ENCODE measurements around the gene CLIC5.

The CLIC5 gene

DNA sequence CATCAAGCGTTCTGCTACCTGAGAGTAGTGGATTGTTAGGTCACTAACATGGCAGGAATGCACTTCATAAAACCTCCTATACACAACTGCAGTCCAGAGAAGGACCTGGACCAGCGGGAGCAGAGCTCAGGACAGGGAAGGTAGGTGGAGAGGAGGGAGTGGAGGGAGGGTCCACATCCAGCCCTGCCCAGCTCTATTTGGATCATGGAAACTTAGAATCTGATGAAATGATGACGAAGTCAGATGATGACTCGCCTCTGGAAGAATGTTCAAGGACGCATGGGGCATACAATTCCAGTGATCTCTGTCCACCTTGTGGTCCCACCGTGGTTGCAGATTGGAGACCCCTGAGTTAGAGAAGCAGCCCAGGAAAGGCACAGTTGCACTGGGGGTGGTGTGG is 68.8 kb downstream of the CLIC5 start:
- Histone ChIP-seq H3K4me1 (ENCODE audit: control insufficient read depth, low read depth, low read length) (no peaks in the 10 kb centered on the region), H3K18ac (ENCODE audit: low read length) (no peak overlapping the region), H3K4me3 (ENCODE audit: low read length) (no peak overlapping the region), H4K5ac (ENCODE audit: low read length) (no peak overlapping the region), H3K36me3 (ENCODE audit: control insufficient read depth, insufficient read depth, low read length) (no peaks in the 10 kb centered on the region), H3K27ac (ENCODE audit: low read depth, low read length) (no peak overlapping the region), H3K4ac (ENCODE audit: low read depth, low read length) (no peak overlapping the region), H3K79me1 (ENCODE audit: low read length) (no peaks in the 10 kb centered on the region), H3K56ac (ENCODE audit: low read length) (no peak overlapping the region), H3K9ac (ENCODE audit: low read length) (no peak overlapping the region), H2BK5ac (ENCODE audit: low read length) (no peak overlapping the region), H3K4me2 (ENCODE audit: low read length) (no peak overlapping the region), H2AK5ac (ENCODE audit: low read length) (no peak overlapping the region), H3K23ac (ENCODE audit: low read length) (no peak overlapping the region), H3K27me3 (ENCODE audit: insufficient read depth, low read length, poor library complexity) (no peaks in the 10 kb centered on the region), H4K8ac (ENCODE audit: low read depth, low read length) (no peak overlapping the region), H2BK120ac (ENCODE audit: low read depth, low read length) (no peak overlapping the region), H2BK15ac (replicated peaks; ENCODE audit: low read depth) (no peak overlapping the region), H3K79me2 (ENCODE audit: control insufficient read depth, insufficient read depth, low read length) (no peaks in the 10 kb centered on the region)
- WGBS (ENCODE audit: extremely low coverage, insufficient coverage, low lambda C conversion rate), result no CpG with 5 or more reads among the region's 6 CpGs
- DNase-seq, result no peak

DNA sequence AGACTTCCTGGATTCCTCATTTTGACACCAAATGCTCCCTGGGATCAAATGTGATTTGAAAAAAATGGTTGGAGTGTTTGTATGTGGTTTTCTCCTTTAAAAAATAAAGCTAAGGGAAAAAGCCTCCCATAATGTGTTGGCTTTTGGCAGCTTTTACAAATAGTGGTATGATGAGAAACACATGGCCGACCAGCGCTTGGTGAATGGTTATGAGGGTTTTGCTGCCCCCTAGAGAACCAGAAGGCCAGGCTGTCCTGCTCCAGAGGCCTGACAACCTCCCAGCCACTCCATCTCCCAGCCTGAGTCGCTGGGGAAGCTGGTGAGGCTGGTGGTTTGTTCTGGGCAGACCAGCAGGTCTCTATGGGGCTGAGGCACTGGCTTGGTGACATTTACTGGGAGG is 69.3 kb downstream of the CLIC5 start:
- Histone ChIP-seq H2AK5ac (ENCODE audit: low read length) (no peak overlapping the region), H3K36me3 (ENCODE audit: control insufficient read depth, insufficient read depth, low read length) (no peaks in the 10 kb centered on the region), H3K79me1 (ENCODE audit: low read length) (no peaks in the 10 kb centered on the region), H3K27ac (ENCODE audit: low read depth, low read length) (no peak overlapping the region), H2BK120ac (ENCODE audit: low read depth, low read length) (no peak overlapping the region), H4K8ac (ENCODE audit: low read depth, low read length) (no peak overlapping the region), H3K56ac (ENCODE audit: low read length) (no peak overlapping the region), H3K4ac (ENCODE audit: low read depth, low read length) (no peak overlapping the region), H3K27me3 (ENCODE audit: insufficient read depth, low read length, poor library complexity) (no peaks in the 10 kb centered on the region), H3K4me2 (ENCODE audit: low read length) (no peak overlapping the region), H3K23ac (ENCODE audit: low read length) (no peak overlapping the region), H2BK15ac (replicated peaks; ENCODE audit: low read depth) (no peak overlapping the region), H4K5ac (ENCODE audit: low read length) (no peak overlapping the region), H3K79me2 (ENCODE audit: control insufficient read depth, insufficient read depth, low read length) (no peaks in the 10 kb centered on the region), H3K9ac (ENCODE audit: low read length) (no peak overlapping the region), H3K4me1 (ENCODE audit: control insufficient read depth, low read depth, low read length) (no peaks in the 10 kb centered on the region), H3K4me3 (ENCODE audit: low read length) (no peak overlapping the region), H3K18ac (ENCODE audit: low read length) (no peak overlapping the region), H2BK5ac (ENCODE audit: low read length) (no peak overlapping the region)
- peak; percentile 65 for DNase-seq
- no CpG with 5 or more reads among the region's 3 CpGs for WGBS (ENCODE audit: extremely low coverage, insufficient coverage, low lambda C conversion rate)

GRCh38 chr6:45942953-45943352 is 72.7 kb downstream of the CLIC5 start:
- no peak overlapping the region for H2BK5ac ChIP-seq (ENCODE audit: low read length)
- no CpG with 5 or more reads among the region's 3 CpGs for WGBS (ENCODE audit: extremely low coverage, insufficient coverage, low lambda C conversion rate)
- no peak overlapping the region for H3K9ac ChIP-seq (ENCODE audit: low read length)

DNA sequence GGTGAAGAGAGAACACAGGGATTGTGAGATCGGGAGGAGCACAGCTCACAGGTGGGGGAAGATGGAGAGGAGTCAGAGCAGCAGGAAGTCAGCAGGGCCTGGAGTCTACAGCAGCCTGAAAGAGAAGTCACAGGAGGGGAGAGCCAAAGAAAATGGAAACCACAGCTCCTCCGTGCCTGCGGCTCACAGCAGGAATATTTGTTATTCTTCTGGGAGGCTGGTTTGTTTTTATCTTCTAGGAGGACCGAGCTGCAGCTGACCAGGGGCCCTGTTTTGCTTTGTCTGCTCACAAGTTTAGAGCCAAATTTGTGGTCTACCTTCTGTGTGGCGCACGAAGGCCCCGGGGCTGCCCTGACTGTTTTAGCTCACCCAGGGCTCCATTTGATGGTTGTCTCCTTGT is 81.8 kb downstream of the CLIC5 start:
- Histone ChIP-seq H4K5ac (ENCODE audit: low read length) (no peak overlapping the region), H3K4me2 (ENCODE audit: low read length) (no peak overlapping the region), H2AK5ac (ENCODE audit: low read length) (no peak overlapping the region), H3K9ac (ENCODE audit: low read length) (no peak overlapping the region), H3K27ac (ENCODE audit: low read depth, low read length) (no peak overlapping the region), H3K4ac (ENCODE audit: low read depth, low read length) (no peak overlapping the region), H3K56ac (ENCODE audit: low read length) (no peak overlapping the region), H3K79me2 (ENCODE audit: control insufficient read depth, insufficient read depth, low read length) (no peaks in the 10 kb centered on the region), H2BK5ac (ENCODE audit: low read length) (no peak overlapping the region), H2BK120ac (ENCODE audit: low read depth, low read length) (no peak overlapping the region), H3K36me3 (ENCODE audit: control insufficient read depth, insufficient read depth, low read length) (no peaks in the 10 kb centered on the region), H4K8ac (ENCODE audit: low read depth, low read length) (no peak overlapping the region), H3K4me3 (ENCODE audit: low read length) (no peak overlapping the region), H3K27me3 (ENCODE audit: insufficient read depth, low read length, poor library complexity) (no peaks in the 10 kb centered on the region), H2BK15ac (replicated peaks; ENCODE audit: low read depth) (no peak overlapping the region), H3K4me1 (ENCODE audit: control insufficient read depth, low read depth, low read length) (no peaks in the 10 kb centered on the region), H3K18ac (ENCODE audit: low read length) (no peak overlapping the region), H3K79me1 (ENCODE audit: low read length) (no peaks in the 10 kb centered on the region), H3K23ac (ENCODE audit: low read length) (no peak overlapping the region)
- WGBS (ENCODE audit: extremely low coverage, insufficient coverage, low lambda C conversion rate), result no CpG with 5 or more reads among the region's 7 CpGs
- DNase-seq, result no peak

More at GRCh38 chr6:45942953-45943352, 72.7 kb downstream of the CLIC5 start:
- no peak overlapping the region for H4K8ac ChIP-seq (ENCODE audit: low read depth, low read length)
- no peak overlapping the region for H3K23ac ChIP-seq (ENCODE audit: low read length)
- no peak overlapping the region for H3K4me3 ChIP-seq (ENCODE audit: low read length)
- no peak overlapping the region for H3K4ac ChIP-seq (ENCODE audit: low read depth, low read length)
- no peak overlapping the region for H2BK15ac ChIP-seq (replicated peaks; ENCODE audit: low read depth)
- H3K56ac ChIP-seq (ENCODE audit: low read length), result no peak overlapping the region
- no peaks in the 10 kb centered on the region for H3K36me3 ChIP-seq (ENCODE audit: control insufficient read depth, insufficient read depth, low read length)
- no peak overlapping the region for H3K4me2 ChIP-seq (ENCODE audit: low read length)
- no peaks in the 10 kb centered on the region for H3K4me1 ChIP-seq (ENCODE audit: control insufficient read depth, low read depth, low read length)
- H4K5ac ChIP-seq (ENCODE audit: low read length), result no peak overlapping the region
- H3K27ac ChIP-seq (ENCODE audit: low read depth, low read length), result no peak overlapping the region
- H2AK5ac ChIP-seq (ENCODE audit: low read length), result no peak overlapping the region
- no peaks in the 10 kb centered on the region for H3K79me2 ChIP-seq (ENCODE audit: control insufficient read depth, insufficient read depth, low read length)
- no peaks in the 10 kb centered on the region for H3K79me1 ChIP-seq (ENCODE audit: low read length)
- DNase-seq, result no peak
- no peak overlapping the region for H3K18ac ChIP-seq (ENCODE audit: low read length)
- H2BK120ac ChIP-seq (ENCODE audit: low read depth, low read length), result no peak overlapping the region
- H3K27me3 ChIP-seq (ENCODE audit: insufficient read depth, low read length, poor library complexity), result no peaks in the 10 kb centered on the region

DNA sequence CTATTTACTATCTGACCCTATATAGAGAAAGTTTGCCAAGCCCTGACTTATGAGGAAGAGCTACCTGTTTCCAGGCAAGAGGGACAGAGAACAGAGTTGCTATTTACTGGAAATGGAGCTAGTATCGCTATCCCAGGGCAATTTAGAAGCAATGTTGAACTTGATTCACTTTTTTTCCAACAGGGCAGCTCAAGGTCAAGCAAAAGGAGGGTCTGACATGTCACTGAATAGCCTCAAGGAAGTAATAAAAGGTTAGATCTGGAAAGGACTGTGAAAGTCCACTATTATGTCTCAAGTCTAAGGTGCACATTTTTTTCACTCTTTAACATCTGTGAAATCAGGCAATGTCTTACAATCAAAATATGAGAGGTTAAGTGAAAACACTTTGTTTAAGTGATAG is 84.4 kb downstream of the CLIC5 start:
- no peaks in the 10 kb centered on the region for H3K79me1 ChIP-seq (ENCODE audit: low read length)
- H3K23ac ChIP-seq (ENCODE audit: low read length), result no peak overlapping the region
- H3K36me3 ChIP-seq (ENCODE audit: control insufficient read depth, insufficient read depth, low read length), result no peaks in the 10 kb centered on the region
- H3K4ac ChIP-seq (ENCODE audit: low read depth, low read length), result no peak overlapping the region
- H3K4me3 ChIP-seq (ENCODE audit: low read length), result no peak overlapping the region
- no peak overlapping the region for H2BK120ac ChIP-seq (ENCODE audit: low read depth, low read length)
- no peak overlapping the region for H2AK5ac ChIP-seq (ENCODE audit: low read length)
- no peak overlapping the region for H3K4me2 ChIP-seq (ENCODE audit: low read length)
- no peak overlapping the region for H2BK5ac ChIP-seq (ENCODE audit: low read length)
- no peak overlapping the region for H3K18ac ChIP-seq (ENCODE audit: low read length)
- H2BK15ac ChIP-seq (replicated peaks; ENCODE audit: low read depth), result no peak overlapping the region
- H3K27me3 ChIP-seq (ENCODE audit: insufficient read depth, low read length, poor library complexity), result no peaks in the 10 kb centered on the region
- WGBS (ENCODE audit: extremely low coverage, insufficient coverage, low lambda C conversion rate), result no CpG with 5 or more reads among the region's 1 CpG
- H3K4me1 ChIP-seq (ENCODE audit: control insufficient read depth, low read depth, low read length), result no peaks in the 10 kb centered on the region
- H4K8ac ChIP-seq (ENCODE audit: low read depth, low read length), result no peak overlapping the region
- no peak overlapping the region for H4K5ac ChIP-seq (ENCODE audit: low read length)
- no peak overlapping the region for H3K27ac ChIP-seq (ENCODE audit: low read depth, low read length)
- H3K79me2 ChIP-seq (ENCODE audit: control insufficient read depth, insufficient read depth, low read length), result no peaks in the 10 kb centered on the region
- no peak for DNase-seq
- no peak overlapping the region for H3K9ac ChIP-seq (ENCODE audit: low read length)
- no peak overlapping the region for H3K56ac ChIP-seq (ENCODE audit: low read length)

GRCh38 chr6:45930420-45931040 is 85.1 kb downstream of the CLIC5 start:
- no peak overlapping the region for H2BK15ac ChIP-seq (replicated peaks; ENCODE audit: low read depth)
- no peak overlapping the region for H2BK5ac ChIP-seq (ENCODE audit: low read length)
- no peak overlapping the region for H3K4ac ChIP-seq (ENCODE audit: low read depth, low read length)
- H3K79me2 ChIP-seq (ENCODE audit: control insufficient read depth, insufficient read depth, low read length), result no peaks in the 10 kb centered on the region
- H3K9ac ChIP-seq (ENCODE audit: low read length), result no peak overlapping the region
- H3K4me2 ChIP-seq (ENCODE audit: low read length), result no peak overlapping the region
- DNase-seq, result peak; percentile 72
- H3K4me1 ChIP-seq (ENCODE audit: control insufficient read depth, low read depth, low read length), result no peaks in the 10 kb centered on the region
- no peak overlapping the region for H4K8ac ChIP-seq (ENCODE audit: low read depth, low read length)
- no peak overlapping the region for H3K27ac ChIP-seq (ENCODE audit: low read depth, low read length)
- H2BK120ac ChIP-seq (ENCODE audit: low read depth, low read length), result no peak overlapping the region
- no peak overlapping the region for H2AK5ac ChIP-seq (ENCODE audit: low read length)
- H3K79me1 ChIP-seq (ENCODE audit: low read length), result no peaks in the 10 kb centered on the region
- no peaks in the 10 kb centered on the region for H3K27me3 ChIP-seq (ENCODE audit: insufficient read depth, low read length, poor library complexity)
- no peaks in the 10 kb centered on the region for H3K36me3 ChIP-seq (ENCODE audit: control insufficient read depth, insufficient read depth, low read length)
- H4K5ac ChIP-seq (ENCODE audit: low read length), result no peak overlapping the region
- no CpG with 5 or more reads among the region's 7 CpGs for WGBS (ENCODE audit: extremely low coverage, insufficient coverage, low lambda C conversion rate)
- no peak overlapping the region for H3K18ac ChIP-seq (ENCODE audit: low read length)
- H3K23ac ChIP-seq (ENCODE audit: low read length), result no peak overlapping the region
- no peak overlapping the region for H3K56ac ChIP-seq (ENCODE audit: low read length)
- no peak overlapping the region for H3K4me3 ChIP-seq (ENCODE audit: low read length)

All from mesendoderm (in vitro differentiated cells).